OCI-LY3 (cell line): Measurements from ENCODE around the gene PTPN23.

ENCODE experiments used
- H2AFZ ChIP-seq: fragments of 200-600, 300-600 bp; shearing (Covaris generic); 2 replicates; pipeline ENCODE4 v1.6.0; 2014; ENCODE audit warnings: antibody characterized with exemption, low read depth, low read length
- H3K27ac ChIP-seq: fragments of 200-600, 300-600 bp; sonication (generic); 2 replicates; pipeline ENCODE4 v1.5.1; 2014; ENCODE audit warnings: mild to moderate bottlenecking, low read length, moderate library complexity, mixed read lengths
- H3K27me3 ChIP-seq: fragments of 200-600, 300-600 bp; sonication (generic); 2 replicates; pipeline ENCODE4 v1.6.1; 2014; ENCODE audit warnings: low read depth, low read length, mixed read lengths
- H3K36me3 ChIP-seq: fragments of 200-600, 300-600 bp; sonication (generic); replicated peaks from 2 replicates; pipeline ENCODE3; 2014; ENCODE audit warnings: low read depth, low read length, mixed read lengths
- H3K4me1 ChIP-seq: fragments of 300-600, 200-600 bp; sonication (generic); 2 replicates; pipeline ENCODE4 v1.6.1; 2014; ENCODE audit warnings: low read length, mixed read lengths
- H3K4me2 ChIP-seq: fragments of 200-600, 300-600 bp; sonication (generic); 2 replicates; pipeline ENCODE4 v1.6.1; 2014; ENCODE audit warnings: low read length, mixed read lengths
- H3K4me3 ChIP-seq: fragments of 300-600, 200-600 bp; sonication (generic); 2 replicates; pipeline ENCODE4 v1.5.1; 2014; ENCODE audit warnings: antibody characterized with exemption, mild to moderate bottlenecking, low read length, moderate library complexity
- H3K79me2 ChIP-seq: fragments of 300-600, 200-600 bp; shearing (Covaris generic); 2 replicates; pipeline ENCODE4 v1.6.1; 2014; ENCODE audit warnings: mild to moderate bottlenecking, low read length, mixed read lengths
- H3K9ac ChIP-seq: fragments of 300-600, 200-600 bp; shearing (Covaris generic); 2 replicates; pipeline ENCODE4 v1.6.0; 2014; ENCODE audit warnings: mild to moderate bottlenecking, low read length, moderate library complexity
- H3K9me3 ChIP-seq: fragments of 200-600, 300-600 bp; shearing (Covaris generic); 2 replicates; pipeline ENCODE4 v1.6.1; 2014; ENCODE audit warnings: low read length, mixed read lengths; ENCODE audit not compliant: insufficient read depth
- H4K20me1 ChIP-seq: fragments of 200-600, 300-600 bp; sonication (generic); 2 replicates; pipeline ENCODE4 v1.6.1; 2016; ENCODE audit warnings: low read length, mixed read lengths; ENCODE audit not compliant: insufficient read depth
- CTCF ChIP-seq: fragments of 200-600, 300-600 bp; sonication (generic); IDR thresholded peaks from 2 replicates; pipeline ENCODE4 v1.5.1; 2014; ENCODE audit warnings: antibody characterized with exemption, low read length, low read depth
- EZH2phosphoT487 ChIP-seq: fragments of 200-600 bp; shearing (Covaris generic); IDR thresholded peaks from 2 replicates; pipeline ENCODE4 v1.6.1; 2018; ENCODE audit warnings: antibody characterized with exemption, mixed run types, low read depth

Gene PTPN23

DNA sequence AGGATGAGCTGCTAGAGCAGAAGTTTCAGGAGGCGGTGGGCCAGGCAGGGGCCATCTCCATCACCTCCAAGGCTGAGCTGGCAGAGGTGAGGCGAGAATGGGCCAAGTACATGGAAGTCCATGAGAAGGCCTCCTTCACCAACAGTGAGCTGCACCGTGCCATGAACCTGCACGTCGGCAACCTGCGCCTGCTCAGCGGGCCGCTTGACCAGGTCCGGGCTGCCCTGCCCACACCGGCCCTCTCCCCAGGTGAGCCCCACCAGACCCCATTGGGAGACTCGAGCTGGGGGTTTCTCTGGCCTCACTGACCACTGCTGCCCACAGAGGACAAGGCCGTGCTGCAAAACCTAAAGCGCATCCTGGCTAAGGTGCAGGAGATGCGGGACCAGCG is 28.0 kb downstream of the PTPN23 start:
- Histone ChIP-seq H3K4me2 (no peak overlapping the region), H4K20me1 (peaks cover 16% of the 10 kb centered on the region; the same call in 1 of the 2 replicates), H2AFZ (no peak overlapping the region), H3K27ac (no peak overlapping the region), H3K27me3 (no peaks in the 10 kb centered on the region), H3K36me3 (peaks cover 53% of the 10 kb centered on the region), H3K9ac (no peak overlapping the region), H3K4me3 (no peak overlapping the region), H3K9me3 (no peaks in the 10 kb centered on the region), H3K79me2 (peaks cover 7% of the 10 kb centered on the region), H3K4me1 (no peaks in the 10 kb centered on the region)
- TF ChIP-seq EZH2phosphoT487 (no peak), CTCF (no peak)

GRCh38 chr3:47409284-47409683 is 28.5 kb downstream of the PTPN23 start:
- peaks cover 16% of the 10 kb centered on the region; the same call in 1 of the 2 replicates for H4K20me1 ChIP-seq
- peaks cover 57% of the 10 kb centered on the region for H3K36me3 ChIP-seq
- TF ChIP-seq EZH2phosphoT487 (no peak), CTCF (no peak)

DNA sequence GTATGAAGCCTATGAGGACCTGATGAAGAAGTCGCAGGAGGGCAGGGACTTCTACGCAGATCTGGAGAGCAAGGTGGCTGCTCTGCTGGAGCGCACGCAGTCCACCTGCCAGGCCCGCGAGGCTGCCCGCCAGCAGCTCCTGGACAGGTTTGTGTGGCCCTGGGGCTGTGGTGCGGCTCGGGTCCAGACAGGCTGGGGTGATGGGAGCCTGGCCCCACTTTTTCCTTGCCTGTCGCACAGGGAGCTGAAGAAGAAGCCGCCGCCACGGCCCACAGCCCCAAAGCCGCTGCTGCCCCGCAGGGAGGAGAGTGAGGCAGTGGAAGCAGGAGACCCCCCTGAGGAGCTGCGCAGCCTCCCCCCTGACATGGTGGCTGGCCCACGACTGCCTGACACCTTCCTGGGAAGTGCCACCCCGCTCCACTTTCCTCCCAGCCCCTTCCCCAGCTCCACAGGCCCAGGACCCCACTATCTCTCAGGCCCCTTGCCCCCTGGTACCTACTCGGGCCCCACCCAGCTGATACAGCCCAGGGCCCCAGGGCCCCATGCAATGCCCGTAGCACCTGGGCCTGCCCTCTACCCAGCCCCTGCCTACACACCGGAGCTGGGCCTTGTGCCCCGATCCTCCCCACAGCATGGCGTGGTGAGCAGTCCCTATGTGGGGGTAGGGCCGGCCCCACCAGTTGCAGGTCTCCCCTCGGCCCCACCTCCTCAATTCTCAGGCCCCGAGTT is 29.0 kb downstream of the PTPN23 start:
- peaks cover under 1% of the 10 kb centered on the region; the same call in 1 of the 2 replicates for H3K79me2 ChIP-seq
- no peaks in the 10 kb centered on the region for H3K9me3 ChIP-seq
- H4K20me1 ChIP-seq, result peaks cover 10% of the 10 kb centered on the region; the same call in 1 of the 2 replicates
- peaks cover 63% of the 10 kb centered on the region for H3K36me3 ChIP-seq
- no peak overlapping the region for H3K4me2 ChIP-seq
- no peak overlapping the region for H3K9ac ChIP-seq
- no peaks in the 10 kb centered on the region for H3K4me1 ChIP-seq
- H3K27ac ChIP-seq, result no peak overlapping the region
- no peak overlapping the region for H3K4me3 ChIP-seq
- H2AFZ ChIP-seq, result no peak overlapping the region
- TF ChIP-seq EZH2phosphoT487, result no peak
- TF ChIP-seq CTCF, result no peak
- no peaks in the 10 kb centered on the region for H3K27me3 ChIP-seq

More at GRCh38 chr3:47409284-47409683, 28.5 kb downstream of the PTPN23 start:
- Histone ChIP-seq H3K9me3 (no peaks in the 10 kb centered on the region), H3K27me3 (no peaks in the 10 kb centered on the region), H3K4me1 (no peaks in the 10 kb centered on the region), H3K4me2 (no peak overlapping the region), H3K27ac (no peak overlapping the region), H2AFZ (no peak overlapping the region), H3K9ac (no peak overlapping the region), H3K4me3 (no peak overlapping the region), H3K79me2 (peaks cover 7% of the 10 kb centered on the region)

GRCh38 chr3:47410417-47410720 is 29.5 kb downstream of the PTPN23 start:
- no peak overlapping the region for H3K4me2 ChIP-seq
- no peak overlapping the region for H2AFZ ChIP-seq
- H3K36me3 ChIP-seq, result peaks cover 68% of the 10 kb centered on the region
- no peak for TF ChIP-seq CTCF
- TF ChIP-seq EZH2phosphoT487, result no peak
- no peaks in the 10 kb centered on the region for H3K79me2 ChIP-seq
- H3K9me3 ChIP-seq, result no peaks in the 10 kb centered on the region
- H3K9ac ChIP-seq, result no peak overlapping the region
- peaks cover 5% of the 10 kb centered on the region; the same call in 1 of the 2 replicates for H4K20me1 ChIP-seq
- no peaks in the 10 kb centered on the region for H3K27me3 ChIP-seq
- H3K4me1 ChIP-seq, result no peaks in the 10 kb centered on the region
- H3K4me3 ChIP-seq, result no peak overlapping the region
- H3K27ac ChIP-seq, result no peak overlapping the region
